ENCODE measurements around the gene KRTAP10-6.
A peak's percentile ranks its signal among the peaks of the same experiment; 100 is the strongest.
"Not testable (repeated sequence)": the region's sequence is repeated elsewhere in the genome, so short reads cannot be mapped to it uniquely, and the experiment has no call there.

Gene KRTAP10-6

GRCh38 chr21:44550285-44550684, 42.0 kb downstream of the KRTAP10-6 start:
- Mint-ChIP-seq H3K9me3 (peaks cover 18% of the 10 kb centered on the region), H3K36me3 (peaks cover 12% of the 10 kb centered on the region), H3K27me3 (peaks cover 87% of the 10 kb centered on the region), H3K4me1 (peaks cover 16% of the 10 kb centered on the region)
- H3K4me3 Mint-ChIP-seq, H3K27ac Mint-ChIP-seq: not testable (repeated sequence)
- peak; percentile 36 for ATAC-seq

- peaks cover 18% of the 10 kb centered on the region for H3K9me3 Mint-ChIP-seq
- H3K4me1 Mint-ChIP-seq = peaks cover 16% of the 10 kb centered on the region
- no peak overlapping the region for H3K4me3 Mint-ChIP-seq
- H3K27me3 Mint-ChIP-seq = peaks cover 82% of the 10 kb centered on the region
- H3K27ac Mint-ChIP-seq = no peak overlapping the region
- peaks cover 12% of the 10 kb centered on the region for H3K36me3 Mint-ChIP-seq
- peak; percentile 20 for ATAC-seq
Observed at GRCh38 chr21:44549525-44550211, 42.6 kb downstream of the KRTAP10-6 start.

GRCh38 chr21:44548922-44549321, 43.4 kb downstream of the KRTAP10-6 start:
- peaks cover 12% of the 10 kb centered on the region for H3K36me3 Mint-ChIP-seq
- no peak overlapping the region for H3K27ac Mint-ChIP-seq
- H3K9me3 Mint-ChIP-seq = peaks cover 18% of the 10 kb centered on the region
- H3K4me1 Mint-ChIP-seq = peaks cover 16% of the 10 kb centered on the region
- H3K4me3 Mint-ChIP-seq = no peak overlapping the region
- H3K27me3 Mint-ChIP-seq = peaks cover 75% of the 10 kb centered on the region
- no peak for ATAC-seq

GRCh38 chr21:44548381-44548780, 43.9 kb downstream of the KRTAP10-6 start:
- peaks cover 16% of the 10 kb centered on the region for H3K4me1 Mint-ChIP-seq
- H3K4me3 Mint-ChIP-seq = no peak overlapping the region
- peaks cover 70% of the 10 kb centered on the region for H3K27me3 Mint-ChIP-seq
- peaks cover 12% of the 10 kb centered on the region for H3K36me3 Mint-ChIP-seq
- ATAC-seq = no peak
- peaks cover 18% of the 10 kb centered on the region for H3K9me3 Mint-ChIP-seq
- no peak overlapping the region for H3K27ac Mint-ChIP-seq

- H3K9me3 Mint-ChIP-seq = peaks cover 18% of the 10 kb centered on the region
- peaks cover 12% of the 10 kb centered on the region for H3K36me3 Mint-ChIP-seq
- no peak overlapping the region for H3K4me3 Mint-ChIP-seq
- H3K27me3 Mint-ChIP-seq = peaks cover 64% of the 10 kb centered on the region
- peaks cover 16% of the 10 kb centered on the region for H3K4me1 Mint-ChIP-seq
- no peak overlapping the region for H3K27ac Mint-ChIP-seq
- ATAC-seq = no peak
Observed at GRCh38 chr21:44547656-44548331, 44.5 kb downstream of the KRTAP10-6 start.

GRCh38 chr21:44544566-44544965, 47.7 kb downstream of the KRTAP10-6 start:
- no peak for ATAC-seq
- Mint-ChIP-seq H3K4me3 (no peak overlapping the region), H3K4me1 (peaks cover 9% of the 10 kb centered on the region), H3K27ac (no peak overlapping the region), H3K36me3 (peaks cover 12% of the 10 kb centered on the region), H3K27me3 (peaks cover 41% of the 10 kb centered on the region), H3K9me3 (peaks cover 18% of the 10 kb centered on the region)

GRCh38 chr21:44542716-44543115, 49.6 kb downstream of the KRTAP10-6 start:
- no peak overlapping the region for H3K4me3 Mint-ChIP-seq
- peaks cover 12% of the 10 kb centered on the region for H3K36me3 Mint-ChIP-seq
- peaks cover 17% of the 10 kb centered on the region for H3K9me3 Mint-ChIP-seq
- no peak overlapping the region for H3K27ac Mint-ChIP-seq
- peaks cover 7% of the 10 kb centered on the region for H3K4me1 Mint-ChIP-seq
- ATAC-seq = no peak
- H3K27me3 Mint-ChIP-seq = peaks cover 41% of the 10 kb centered on the region
